PC-3 (cell line): ENCODE measurements around the gene SNRPD1. TPM values are rescaled to one million over a fixed set of nuclear protein-coding genes. Genes with fewer than 3 reads are reported as not detected.
A peak's percentile ranks its signal among the peaks of the same experiment; 100 is the strongest.
"Not testable (repeated sequence)": the region's sequence is repeated elsewhere in the genome, so short reads cannot be mapped to it uniquely, and the experiment has no call there.

ENCODE experiments used
- ATAC-seq: fragments of 200-7000 bp; cut with Tn5 transposase; 2 replicates; pipeline ENCODE4 v1.9.1; 2020; ENCODE audit warnings: mild to moderate bottlenecking, moderate library complexity
- BruUV-seq: library from RNA; stranded (reverse); fragments of 400-500 nt; replicated peaks from 2 replicates; lab custom pipeline; 2021; lab: Mats Ljungman, UMichigan
- CTCF ChIA-PET: fragments of 300-600 bp; sonication (Branson Sonifier 250); formaldehyde crosslinking; loops from one replicate; lab custom pipeline; 2022; ENCODE audit warnings: antibody characterized with exemption; lab: Charles Lee
- POLR2A ChIA-PET: fragments of 300-600 bp; sonication (Branson Sonifier 250); formaldehyde crosslinking; loops from one replicate; lab custom pipeline; 2022; ENCODE audit warnings: antibody characterized with exemption; ENCODE audit not compliant: unreplicated experiment; lab: Charles Lee
- DNase-seq: peaks from one replicate; pipeline ENCODE4 v3.0.0-alpha.2; 2015
- H2AFZ ChIP-seq: fragments of 300-600 bp; sonication (generic); 2 replicates; pipeline ENCODE4 v1.6.0; 2016; ENCODE audit warnings: antibody characterized with exemption, low read length
- H3F3A ChIP-seq: fragments of 300-600 bp; sonication (generic); one replicate; pipeline ENCODE4 v1.6.0; 2017; ENCODE audit warnings: antibody characterized with exemption, low read length, control low read depth, mild to moderate bottlenecking; ENCODE audit not compliant: unreplicated experiment
- H3K27ac ChIP-seq: fragments of 300-600 bp; sonication (generic); 2 replicates; pipeline ENCODE4 v1.5.1; 2016; ENCODE audit warnings: mild to moderate bottlenecking, low read length
- H3K27me3 ChIP-seq: fragments of 300-600 bp; sonication (generic); 2 replicates; pipeline ENCODE4 v1.6.1; 2016; ENCODE audit warnings: low read length, mixed read lengths
- H3K36me3 ChIP-seq: fragments of 300-600 bp; sonication (generic); 2 replicates; pipeline ENCODE4 v1.6.1; 2016; ENCODE audit warnings: low read depth, mixed run types, low read length, mixed read lengths
- H3K4me1 ChIP-seq: fragments of 300-600 bp; sonication (generic); 2 replicates; pipeline ENCODE4 v1.5.1; 2016; ENCODE audit warnings: low read length; ENCODE audit not compliant: insufficient read depth
- H3K4me2 ChIP-seq: fragments of 300-600 bp; sonication (generic); 2 replicates; pipeline ENCODE4 v1.6.0; 2016; ENCODE audit warnings: low read length
- H3K4me3 ChIP-seq: fragments of 300-600 bp; sonication (generic); 2 replicates; pipeline ENCODE4 v1.5.1; 2016; ENCODE audit warnings: mild to moderate bottlenecking, low read length, mixed read lengths
- H3K79me2 ChIP-seq: fragments of 300-600 bp; sonication (generic); 2 replicates; pipeline ENCODE4 v1.6.1; 2017; ENCODE audit warnings: low read length, mixed read lengths
- H3K9ac ChIP-seq: fragments of 300-600 bp; sonication (generic); 2 replicates; pipeline ENCODE4 v1.6.0; 2016; ENCODE audit warnings: mild to moderate bottlenecking, low read length
- H3K9me2 ChIP-seq: fragments of 300-600 bp; sonication (generic); replicated peaks from 2 replicates; pipeline ENCODE4 v1.6.1; 2016; ENCODE audit warnings: mixed run types, low read length, mixed read lengths
- H3K9me3 ChIP-seq: fragments of 300-600 bp; sonication (generic); 2 replicates; pipeline ENCODE4 v1.6.1; 2016; ENCODE audit warnings: low read length, mixed read lengths
- H4K20me1 ChIP-seq: fragments of 300-600 bp; sonication (generic); 2 replicates; pipeline ENCODE4 v1.6.1; 2016; ENCODE audit warnings: low read length, mixed read lengths
- EZH2 ChIP-seq: fragments of 300-600 bp; sonication (generic); IDR thresholded peaks from one replicate; pipeline ENCODE4 v1.6.1; 2017; ENCODE audit warnings: antibody characterized with exemption, mild to moderate bottlenecking, low read length; ENCODE audit not compliant: unreplicated experiment
- EZH2phosphoT487 ChIP-seq: fragments of 300-600 bp; sonication (generic); IDR thresholded peaks from 2 replicates; pipeline ENCODE4 v1.6.1; 2018; ENCODE audit warnings: mild to moderate bottlenecking, antibody characterized with exemption, low read length, borderline replicate concordance
- intact Hi-C: fragments of 100-400 bp; cut with micrococcal nuclease; formaldehyde crosslinking; loops from 2 replicates; pipeline ENCODE4 v1.9.0; 2023
- total RNA-seq: library from RNA; depleted of rRNA; stranded (reverse); fragments of >200 nt; gene quantifications from 2 replicates; pipeline ENCODE4 v1.2.3, GENCODE V29; 2014
- TF ChIP-seq, protein P1 (sequence below): fragments of 300-600 bp; sonication (generic); conservative IDR thresholded peaks from 2 replicates; pipeline ENCODE4 v1.5.1; 2017; ENCODE audit warnings: antibody characterized with exemption, low read depth, mild to moderate bottlenecking, low read length

The SNRPD1 gene
- total RNA-seq, 1 experiment from 2014 or later: 73.2 TPM

- TF ChIP-seq EZH2 (no peak), EZH2phosphoT487 (no peak)
- TF ChIP-seq, protein P1, sequence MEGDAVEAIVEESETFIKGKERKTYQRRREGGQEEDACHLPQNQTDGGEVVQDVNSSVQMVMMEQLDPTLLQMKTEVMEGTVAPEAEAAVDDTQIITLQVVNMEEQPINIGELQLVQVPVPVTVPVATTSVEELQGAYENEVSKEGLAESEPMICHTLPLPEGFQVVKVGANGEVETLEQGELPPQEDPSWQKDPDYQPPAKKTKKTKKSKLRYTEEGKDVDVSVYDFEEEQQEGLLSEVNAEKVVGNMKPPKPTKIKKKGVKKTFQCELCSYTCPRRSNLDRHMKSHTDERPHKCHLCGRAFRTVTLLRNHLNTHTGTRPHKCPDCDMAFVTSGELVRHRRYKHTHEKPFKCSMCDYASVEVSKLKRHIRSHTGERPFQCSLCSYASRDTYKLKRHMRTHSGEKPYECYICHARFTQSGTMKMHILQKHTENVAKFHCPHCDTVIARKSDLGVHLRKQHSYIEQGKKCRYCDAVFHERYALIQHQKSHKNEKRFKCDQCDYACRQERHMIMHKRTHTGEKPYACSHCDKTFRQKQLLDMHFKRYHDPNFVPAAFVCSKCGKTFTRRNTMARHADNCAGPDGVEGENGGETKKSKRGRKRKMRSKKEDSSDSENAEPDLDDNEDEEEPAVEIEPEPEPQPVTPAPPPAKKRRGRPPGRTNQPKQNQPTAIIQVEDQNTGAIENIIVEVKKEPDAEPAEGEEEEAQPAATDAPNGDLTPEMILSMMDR: no peak
- Histone ChIP-seq H3K9me2 (no peaks in the 10 kb centered on the region), H3K9me3 (no peaks in the 10 kb centered on the region), H3K79me2 (no peaks in the 10 kb centered on the region), H3K9ac (no peak overlapping the region), H2AFZ (no peak overlapping the region), H3F3A (peaks cover 5% of the 10 kb centered on the region), H3K27me3 (no peaks in the 10 kb centered on the region), H3K4me2 (no peak overlapping the region), H3K4me1 (peaks cover 33% of the 10 kb centered on the region), H4K20me1 (no peaks in the 10 kb centered on the region), H3K27ac (no peak overlapping the region), H3K36me3 (peaks cover 26% of the 10 kb centered on the region; the same call in 1 of the 2 replicates), H3K4me3 (no peak overlapping the region)
- intact Hi-C loops: no loop called here
- ATAC-seq (no peak), DNase-seq (no peak)
- ChIA-PET POLR2A (no interaction called here), CTCF (no interaction called here)
- no TSS peak for BruUV-seq
Observed at GRCh38 chr18:21634588-21635199, 22.6 kb downstream of the SNRPD1 start.

DNA sequence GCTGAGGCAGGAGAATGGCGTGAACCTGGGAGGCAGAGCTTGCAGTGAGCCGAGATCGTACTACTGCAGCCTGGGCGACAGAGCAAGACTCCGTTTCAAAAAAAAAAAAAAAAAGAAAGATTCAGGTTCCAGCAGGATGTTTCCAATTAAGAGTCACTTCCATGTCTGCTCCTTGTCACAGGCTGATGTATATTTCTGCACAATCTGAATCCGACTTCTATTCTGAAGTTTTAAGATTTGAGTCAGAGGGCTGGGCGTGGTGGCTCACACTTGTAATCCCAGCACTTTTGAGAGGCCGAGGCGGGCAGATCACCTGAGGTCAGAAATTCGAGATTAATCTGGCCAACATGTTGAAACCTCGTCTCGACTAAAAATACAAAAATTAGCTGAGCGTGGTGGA is 24.7 kb downstream of the SNRPD1 start:
- no TSS peak for BruUV-seq
- H3K36me3 ChIP-seq: peaks cover 13% of the 10 kb centered on the region; the same call in 1 of the 2 replicates
- no peak overlapping the region for H3K4me2 ChIP-seq
- H3F3A ChIP-seq: peaks cover 5% of the 10 kb centered on the region
- peaks cover 35% of the 10 kb centered on the region for H3K4me1 ChIP-seq
- H3K27ac ChIP-seq: peak overlapping the region; percentile 86
- ATAC-seq: peak; percentile 6; the same call in 1 of the 2 replicates
- H3K27me3 ChIP-seq: no peaks in the 10 kb centered on the region
- TF ChIP-seq, protein P1: no peak
- no peak for TF ChIP-seq EZH2
- TF ChIP-seq EZH2phosphoT487: no peak
- no peaks in the 10 kb centered on the region for H3K9me3 ChIP-seq
- DNase-seq: peak; percentile 55
- no peaks in the 10 kb centered on the region for H3K9me2 ChIP-seq
- CTCF ChIA-PET: no interaction called here
- intact Hi-C loops: no loop called here
- H3K9ac ChIP-seq: no peak overlapping the region
- POLR2A ChIA-PET: interaction anchor here (0.6 kb wide), 1 partner anchor 103 kb away, joined by 14 read pairs; no protein-coding TSS in a partner anchor
- no peaks in the 10 kb centered on the region for H3K79me2 ChIP-seq
- no peak overlapping the region for H2AFZ ChIP-seq
- H4K20me1 ChIP-seq: no peaks in the 10 kb centered on the region
- no peak overlapping the region for H3K4me3 ChIP-seq

DNA sequence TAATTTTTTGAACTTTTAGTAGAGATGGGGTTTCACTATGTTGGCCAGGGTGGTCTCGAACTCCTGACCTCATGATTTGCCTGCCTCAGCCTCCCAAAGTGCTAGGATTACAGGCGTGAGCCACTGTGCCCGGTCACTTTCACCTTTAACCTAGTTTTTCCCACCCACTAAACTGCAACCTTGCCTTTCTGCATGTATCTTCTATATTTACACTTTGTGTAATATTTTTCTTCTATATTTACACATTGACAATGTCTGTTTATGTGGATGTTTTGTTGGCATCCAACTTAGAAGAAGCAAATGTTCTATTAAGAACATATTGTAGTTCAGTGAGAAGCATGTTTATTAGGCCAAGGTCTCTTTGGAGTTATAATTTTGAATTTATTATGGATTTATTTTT is 26.7 kb downstream of the SNRPD1 start:
- TF ChIP-seq EZH2phosphoT487 (no peak), EZH2 (no peak)
- TF ChIP-seq, protein P1: no peak
- intact Hi-C loops: loop anchor here (1.0 to 2.0 kb wide), 3 partner anchors 29 to 102 kb away; partner anchors contain the start of genes ABHD3 and MIB1
- H3K4me2 ChIP-seq: 0 out of 2 replicates have a peak overlapping the region, but pooled peaks have one; percentile 33
- peaks cover 5% of the 10 kb centered on the region for H3F3A ChIP-seq
- no peaks in the 10 kb centered on the region for H3K9me2 ChIP-seq
- POLR2A ChIA-PET: interaction anchor here (0.6 to 1.0 kb wide), 2 partner anchors 35 to 40 kb away, joined by 4 to 11 read pairs; no protein-coding TSS in a partner anchor
- H3K9ac ChIP-seq: peak overlapping the region; percentile 21; the same call in 1 of the 2 replicates
- CTCF ChIA-PET: interaction anchor here (1.0 kb wide), 1 partner anchor 38 kb away, joined by 3 read pairs; the partner anchor contains the start of gene ESCO1
- H4K20me1 ChIP-seq: no peaks in the 10 kb centered on the region
- no peak overlapping the region for H2AFZ ChIP-seq
- no peaks in the 10 kb centered on the region for H3K9me3 ChIP-seq
- peaks cover 35% of the 10 kb centered on the region for H3K4me1 ChIP-seq
- H3K27me3 ChIP-seq: no peaks in the 10 kb centered on the region
- no peak overlapping the region for H3K4me3 ChIP-seq
- ATAC-seq: no peak
- no peak for DNase-seq
- peak overlapping the region; percentile 76 for H3K27ac ChIP-seq
- no peaks in the 10 kb centered on the region for H3K79me2 ChIP-seq
- no TSS peak for BruUV-seq
- H3K36me3 ChIP-seq: peaks cover 11% of the 10 kb centered on the region; the same call in 1 of the 2 replicates

- H3K9me3 ChIP-seq: not testable (repeated sequence)
Observed at GRCh38 chr18:21640375-21640774, 28.3 kb downstream of the SNRPD1 start.

More at GRCh38 chr18:21640375-21640774, 28.3 kb downstream of the SNRPD1 start:
- peak; percentile 9 for DNase-seq
- POLR2A ChIA-PET: interaction anchor here (0.6 kb wide), 1 partner anchor 102 kb away, joined by 5 read pairs; no protein-coding TSS in a partner anchor
- H3K79me2 ChIP-seq, H3K9ac ChIP-seq, H3K9me2 ChIP-seq, ATAC-seq, H3K27ac ChIP-seq, H3K4me3 ChIP-seq, intact Hi-C loops, H4K20me1 ChIP-seq, H3K27me3 ChIP-seq, H3K4me2 ChIP-seq, H3F3A ChIP-seq, H2AFZ ChIP-seq, BruUV-seq, H3K36me3 ChIP-seq: not testable (repeated sequence)
- H3K4me1 ChIP-seq: peaks cover 35% of the 10 kb centered on the region
- CTCF ChIA-PET: interaction anchor here (0.8 kb wide), 1 partner anchor 40 kb away, joined by 4 read pairs; the partner anchor contains the start of gene ESCO1
